WTC11 (cell line): Measurements from ENCODE around the gene RENBP. TPM values are rescaled to one million over a fixed set of nuclear protein-coding genes. Genes with fewer than 3 reads are reported as not detected.

Source experiments
- ATAC-seq: fragments of 200-7000 bp; cut with Tn5 transposase; 2 replicates; pipeline ENCODE4 v1.10.0; 2021; ENCODE audit warnings: mild to moderate bottlenecking, moderate library complexity
- CTCF ChIA-PET: fragments of 300-600 bp; sonication (Branson Sonifier 250); formaldehyde crosslinking; loops from one replicate; lab custom pipeline; 2021; ENCODE audit warnings: antibody characterized with exemption; lab: Charles Lee
- POLR2A ChIA-PET: fragments of 350-600 bp; sonication (Branson Sonifier 250); formaldehyde crosslinking; loops from one replicate; lab custom pipeline; 2021; ENCODE audit warnings: antibody characterized with exemption; lab: Charles Lee
- DNase-seq: peaks from one replicate; pipeline ENCODE4 v3.0.0; 2021; ENCODE audit warnings: low spot score
- H3K27ac Mint-ChIP-seq: 2 replicates; pipeline ENCODE4 v1.8.0; 2021; ENCODE audit warnings: mixed read lengths
- H3K27me3 Mint-ChIP-seq: 2 replicates; pipeline ENCODE4 v1.8.0; 2021; ENCODE audit warnings: low read depth, mild to moderate bottlenecking, moderate library complexity, mixed read lengths
- H3K36me3 Mint-ChIP-seq: 2 replicates; pipeline ENCODE4 v1.8.0; 2021; ENCODE audit warnings: mixed read lengths
- H3K4me1 Mint-ChIP-seq: 2 replicates; pipeline ENCODE4 v1.8.0; 2022; ENCODE audit warnings: mixed read lengths
- H3K4me3 Mint-ChIP-seq: 2 replicates; pipeline ENCODE4 v1.8.0; 2021; ENCODE audit warnings: mild to moderate bottlenecking, moderate library complexity, mixed read lengths
- H3K9me3 Mint-ChIP-seq: 2 replicates; pipeline ENCODE4 v1.8.0; 2021; ENCODE audit warnings: mixed read lengths
- ATF1 ChIP-seq: sonication (generic); formaldehyde crosslinking; IDR thresholded peaks from 2 replicates; pipeline ENCODE4 v1.8.1; 2023; ENCODE audit warnings: mild to moderate bottlenecking, moderate library complexity, missing genetic modification reagents
- CREB1 ChIP-seq: sonication (generic); formaldehyde crosslinking; IDR thresholded peaks from 2 replicates; pipeline ENCODE4 v1.8.0; 2023; ENCODE audit warnings: mild to moderate bottlenecking, missing genetic modification reagents
- GRHL2 ChIP-seq: fragments of 250-450 bp; sonication (Bioruptor Pico); IDR thresholded peaks from 2 replicates; pipeline ENCODE4 v1.8.0; 2022; ENCODE audit warnings: mild to moderate bottlenecking, moderate library complexity; ENCODE audit not compliant: insufficient replicate concordance, severe bottlenecking
- HMGA2 ChIP-seq: fragments of 250-450 bp; sonication (Bioruptor Pico); IDR thresholded peaks from 2 replicates; pipeline ENCODE4 v1.4.0; 2021; ENCODE audit warnings: mild to moderate bottlenecking, moderate library complexity
- IRF1 ChIP-seq: sonication (generic); formaldehyde crosslinking; IDR thresholded peaks from 2 replicates; pipeline ENCODE4 v1.8.0; 2023; ENCODE audit warnings: missing genetic modification reagents
- JUN ChIP-seq: sonication (generic); formaldehyde crosslinking; IDR thresholded peaks from 2 replicates; pipeline ENCODE4 v1.8.0; 2023; ENCODE audit warnings: mild to moderate bottlenecking, missing genetic modification reagents
- MAX ChIP-seq: sonication (generic); formaldehyde crosslinking; IDR thresholded peaks from 2 replicates; pipeline ENCODE4 v1.8.0; 2022; ENCODE audit warnings: mild to moderate bottlenecking, missing genetic modification reagents
- MYBL2 ChIP-seq: sonication (generic); formaldehyde crosslinking; IDR thresholded peaks from 2 replicates; pipeline ENCODE4 v1.8.1; 2023; ENCODE audit warnings: mild to moderate bottlenecking, moderate library complexity, missing genetic modification reagents
- NR3C1 ChIP-seq: sonication (generic); formaldehyde crosslinking; conservative IDR thresholded peaks from 2 replicates; pipeline ENCODE4 v1.8.1; 2023; ENCODE audit warnings: low read depth, mild to moderate bottlenecking, missing genetic modification reagents
- PREB ChIP-seq: sonication (generic); formaldehyde crosslinking; IDR thresholded peaks from 2 replicates; pipeline ENCODE4 v1.8.1; 2022; ENCODE audit warnings: mild to moderate bottlenecking, missing genetic modification reagents, moderate library complexity, borderline replicate concordance
- PRRX2 ChIP-seq: fragments of 250-450 bp; sonication (Bioruptor Pico); IDR thresholded peaks from 2 replicates; pipeline ENCODE4 v1.8.0; 2021; ENCODE audit warnings: mild to moderate bottlenecking
- SMAD3 ChIP-seq: sonication (generic); formaldehyde crosslinking; IDR thresholded peaks from 2 replicates; pipeline ENCODE4 v1.8.0; 2022; ENCODE audit warnings: missing genetic modification reagents, mild to moderate bottlenecking, borderline replicate concordance
- TCF7 ChIP-seq: sonication (generic); formaldehyde crosslinking; IDR thresholded peaks from 2 replicates; pipeline ENCODE4 v1.8.0; 2022; ENCODE audit warnings: mild to moderate bottlenecking, low read depth, missing genetic modification reagents, moderate library complexity
- TEAD1 ChIP-seq: sonication (generic); formaldehyde crosslinking; IDR thresholded peaks from 2 replicates; pipeline ENCODE4 v1.8.0; 2022; ENCODE audit warnings: mild to moderate bottlenecking, missing genetic modification reagents
- ZNF138 ChIP-seq: sonication (generic); formaldehyde crosslinking; conservative IDR thresholded peaks from 2 replicates; pipeline ENCODE4 v1.8.1; 2022; ENCODE audit warnings: mild to moderate bottlenecking, moderate library complexity, missing genetic modification reagents
- ZNF232 ChIP-seq: sonication (generic); formaldehyde crosslinking; IDR thresholded peaks from 2 replicates; pipeline ENCODE4 v1.8.0; 2022; ENCODE audit warnings: mild to moderate bottlenecking, missing genetic modification reagents
- ZNF281 ChIP-seq: sonication (generic); formaldehyde crosslinking; IDR thresholded peaks from 2 replicates; pipeline ENCODE4 v1.8.0; 2023; ENCODE audit warnings: mild to moderate bottlenecking, missing genetic modification reagents
- ZNF416 ChIP-seq: fragments of 250-450 bp; sonication (Bioruptor Pico); IDR thresholded peaks from 2 replicates; pipeline ENCODE4 v1.9.0; 2021; ENCODE audit warnings: mild to moderate bottlenecking, inconsistent platforms
- ZNF671 ChIP-seq: fragments of 250-450 bp; sonication (Bioruptor Pico); IDR thresholded peaks from 2 replicates; pipeline ENCODE4 v1.8.0; 2021; ENCODE audit warnings: mild to moderate bottlenecking
- total RNA-seq: library from RNA; stranded (reverse); gene quantifications from 3 replicates; pipeline ENCODE4 v1.2.3, GENCODE V29; 2021
- TF ChIP-seq, protein P1 (sequence below): sonication (generic); formaldehyde crosslinking; IDR thresholded peaks from 2 replicates; pipeline ENCODE4 v1.8.1; 2022; ENCODE audit warnings: low read depth, mild to moderate bottlenecking, moderate library complexity, missing genetic modification reagents, borderline replicate concordance
- TF ChIP-seq, protein P2 (sequence below): sonication (generic); formaldehyde crosslinking; IDR thresholded peaks from 2 replicates; pipeline ENCODE4 v1.8.1; 2023; ENCODE audit warnings: mild to moderate bottlenecking, missing genetic modification reagents
- TF ChIP-seq, protein P3 (sequence below): sonication (generic); formaldehyde crosslinking; IDR thresholded peaks from 2 replicates; pipeline ENCODE4 v1.8.1; 2023; ENCODE audit warnings: mild to moderate bottlenecking, missing genetic modification reagents, moderate library complexity

Gene RENBP
- total RNA-seq, 1 experiment from 2014 or later: 14.0 TPM

GRCh38 chrX:153968255-153968654, 23.8 kb upstream of the RENBP start:
- Mint-ChIP-seq H3K27me3 (no peaks in the 10 kb centered on the region), H3K9me3 (no peaks in the 10 kb centered on the region), H3K4me3 (peak overlapping the region; percentile 100), H3K4me1 (peaks cover 24% of the 10 kb centered on the region), H3K27ac (peak overlapping the region; percentile 90), H3K36me3 (no peaks in the 10 kb centered on the region; the same call in 1 of the 2 replicates)
- ChIA-PET POLR2A (no interaction called here), CTCF (interaction anchor here (1.1 to 3.7 kb wide), 3 partner anchors 21 to 45 kb away, joined by 3 to 13 read pairs (median 12); no protein-coding TSS in a partner anchor)
- TF ChIP-seq TCF7 (CRISPR knock-in tag): no peak
- TF ChIP-seq IRF1: no peak
- TF ChIP-seq ZNF232 (CRISPR knock-in tag): no peak
- TF ChIP-seq, protein P1, sequence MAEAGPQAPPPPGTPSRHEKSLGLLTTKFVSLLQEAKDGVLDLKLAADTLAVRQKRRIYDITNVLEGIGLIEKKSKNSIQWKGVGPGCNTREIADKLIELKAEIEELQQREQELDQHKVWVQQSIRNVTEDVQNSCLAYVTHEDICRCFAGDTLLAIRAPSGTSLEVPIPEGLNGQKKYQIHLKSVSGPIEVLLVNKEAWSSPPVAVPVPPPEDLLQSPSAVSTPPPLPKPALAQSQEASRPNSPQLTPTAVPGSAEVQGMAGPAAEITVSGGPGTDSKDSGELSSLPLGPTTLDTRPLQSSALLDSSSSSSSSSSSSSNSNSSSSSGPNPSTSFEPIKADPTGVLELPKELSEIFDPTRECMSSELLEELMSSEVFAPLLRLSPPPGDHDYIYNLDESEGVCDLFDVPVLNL (CRISPR knock-in tag): no peak
- TF ChIP-seq, protein P2, sequence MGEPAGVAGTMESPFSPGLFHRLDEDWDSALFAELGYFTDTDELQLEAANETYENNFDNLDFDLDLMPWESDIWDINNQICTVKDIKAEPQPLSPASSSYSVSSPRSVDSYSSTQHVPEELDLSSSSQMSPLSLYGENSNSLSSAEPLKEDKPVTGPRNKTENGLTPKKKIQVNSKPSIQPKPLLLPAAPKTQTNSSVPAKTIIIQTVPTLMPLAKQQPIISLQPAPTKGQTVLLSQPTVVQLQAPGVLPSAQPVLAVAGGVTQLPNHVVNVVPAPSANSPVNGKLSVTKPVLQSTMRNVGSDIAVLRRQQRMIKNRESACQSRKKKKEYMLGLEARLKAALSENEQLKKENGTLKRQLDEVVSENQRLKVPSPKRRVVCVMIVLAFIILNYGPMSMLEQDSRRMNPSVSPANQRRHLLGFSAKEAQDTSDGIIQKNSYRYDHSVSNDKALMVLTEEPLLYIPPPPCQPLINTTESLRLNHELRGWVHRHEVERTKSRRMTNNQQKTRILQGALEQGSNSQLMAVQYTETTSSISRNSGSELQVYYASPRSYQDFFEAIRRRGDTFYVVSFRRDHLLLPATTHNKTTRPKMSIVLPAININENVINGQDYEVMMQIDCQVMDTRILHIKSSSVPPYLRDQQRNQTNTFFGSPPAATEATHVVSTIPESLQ (CRISPR knock-in tag): no peak
- TF ChIP-seq ZNF281 (CRISPR knock-in tag): no peak
- TF ChIP-seq, protein P3, sequence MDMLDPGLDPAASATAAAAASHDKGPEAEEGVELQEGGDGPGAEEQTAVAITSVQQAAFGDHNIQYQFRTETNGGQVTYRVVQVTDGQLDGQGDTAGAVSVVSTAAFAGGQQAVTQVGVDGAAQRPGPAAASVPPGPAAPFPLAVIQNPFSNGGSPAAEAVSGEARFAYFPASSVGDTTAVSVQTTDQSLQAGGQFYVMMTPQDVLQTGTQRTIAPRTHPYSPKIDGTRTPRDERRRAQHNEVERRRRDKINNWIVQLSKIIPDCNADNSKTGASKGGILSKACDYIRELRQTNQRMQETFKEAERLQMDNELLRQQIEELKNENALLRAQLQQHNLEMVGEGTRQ: no peak
- no peak for TF ChIP-seq ATF1 (CRISPR knock-in tag)
- no peak for TF ChIP-seq PREB
- no peak for TF ChIP-seq ZNF416 (CRISPR knock-in tag)
- ATAC-seq (no peak), DNase-seq (no peak)

GRCh38 chrX:153967536-153968224, 23.2 kb upstream of the RENBP start:
- Mint-ChIP-seq H3K27ac (peak overlapping the region; percentile 71), H3K4me3 (peak overlapping the region; percentile 100), H3K36me3 (no peaks in the 10 kb centered on the region; the same call in 1 of the 2 replicates), H3K27me3 (no peaks in the 10 kb centered on the region), H3K4me1 (peaks cover 21% of the 10 kb centered on the region), H3K9me3 (no peaks in the 10 kb centered on the region)
- no peak for DNase-seq
- ChIA-PET CTCF (interaction anchor here (1.1 to 3.7 kb wide), 3 partner anchors 20 to 46 kb away, joined by 3 to 13 read pairs (median 12); no protein-coding TSS in a partner anchor), POLR2A (no interaction called here)
- ATAC-seq: no peak
- TF ChIP-seq ZNF671 (CRISPR knock-in tag): no peak
- no peak for TF ChIP-seq MAX (CRISPR knock-in tag)
- TF ChIP-seq TEAD1: no peak
- no peak for TF ChIP-seq ZNF138
- no peak for TF ChIP-seq PRRX2 (CRISPR knock-in tag)
- TF ChIP-seq SMAD3 (CRISPR knock-in tag): no peak
- TF ChIP-seq GRHL2: no peak
- no peak for TF ChIP-seq HMGA2 (CRISPR knock-in tag)
- no peak for TF ChIP-seq MYBL2 (CRISPR knock-in tag)
- no peak for TF ChIP-seq NR3C1 (CRISPR knock-in tag)
- no peak for TF ChIP-seq CREB1 (CRISPR knock-in tag)
- TF ChIP-seq JUN (CRISPR knock-in tag): no peak
- no peak for TF ChIP-seq PREB
- no peak for TF ChIP-seq ZNF416 (CRISPR knock-in tag)
